ENCODE measurements around the gene PTPRT. TPM values are rescaled to one million over a fixed set of nuclear protein-coding genes. Genes with fewer than 3 reads are reported as not detected.

The PTPRT gene
- total RNA-seq, 1 experiment from 2014 or later = 0.13 TPM

DNA sequence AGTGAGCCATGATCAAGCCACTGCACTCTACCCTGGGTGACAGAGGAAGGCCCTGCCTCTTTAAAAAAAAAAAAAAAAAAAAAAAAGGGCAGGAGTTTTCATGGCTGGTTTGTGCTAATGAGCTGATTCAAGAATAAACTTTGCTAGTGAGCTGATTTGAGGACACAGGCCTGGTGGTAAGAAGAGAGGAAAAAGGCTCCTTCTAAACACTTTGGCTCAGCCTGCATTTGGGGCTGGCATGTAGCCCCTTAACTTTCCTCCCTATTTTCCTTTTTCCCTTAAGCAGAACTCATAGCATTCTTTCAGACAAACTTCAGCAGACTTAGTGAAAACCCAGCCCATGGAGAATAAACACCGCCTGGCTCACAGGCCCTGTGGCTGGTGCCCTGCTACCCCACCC lies 432.7 kb downstream of the PTPRT start:
- H2BK15ac ChIP-seq (ENCODE audit: low read depth, low read length) = no peak overlapping the region
- H3K23ac ChIP-seq (ENCODE audit: insufficient read length, low read depth, low read length) = no peak overlapping the region
- H3K9me3 ChIP-seq (ENCODE audit: control insufficient read depth, low read depth, low read length) = no peaks in the 10 kb centered on the region
- H4K20me1 ChIP-seq (ENCODE audit: control insufficient read depth, insufficient read depth, insufficient read length) = no peaks in the 10 kb centered on the region
- H3K27ac ChIP-seq (ENCODE audit: insufficient read length, low read depth, low read length) = no peak overlapping the region
- H2BK20ac ChIP-seq (ENCODE audit: low read depth, low read length, poor library complexity, severe bottlenecking) = no peak overlapping the region
- no CpG with 5 or more reads among the region's 1 CpG for WGBS (ENCODE audit: extremely low coverage, insufficient read length, low lambda C conversion rate)
- no peak for DNase-seq
- H3K79me2 ChIP-seq (ENCODE audit: insufficient read depth, low read length) = no peaks in the 10 kb centered on the region
- H4K91ac ChIP-seq (ENCODE audit: insufficient read length, low read depth, low read length) = no peak overlapping the region
- H3K56ac ChIP-seq (ENCODE audit: insufficient read length, low read depth, low read length) = no peak overlapping the region
- H2BK5ac ChIP-seq (ENCODE audit: insufficient read length, low read length) = no peak overlapping the region
- H3K27ac Mint-ChIP-seq = no peak overlapping the region
- H2AK5ac ChIP-seq (ENCODE audit: insufficient read length, low read length) = no peak overlapping the region
- H3K79me1 ChIP-seq (ENCODE audit: insufficient read depth, low read depth, low read length, poor library complexity, severe bottlenecking) = no peaks in the 10 kb centered on the region
- H2BK12ac ChIP-seq (ENCODE audit: insufficient read length, low read depth, low read length) = no peak overlapping the region
- H2AFZ ChIP-seq (ENCODE audit: low read length) = no peak overlapping the region
- no peak overlapping the region for H3K9ac ChIP-seq (ENCODE audit: extremely low read depth, insufficient read length, low read length)
- no peak overlapping the region for H3K14ac ChIP-seq (ENCODE audit: insufficient read depth, low read length)
- no peaks in the 10 kb centered on the region; the same call in 1 of the 2 replicates for H3K27me3 ChIP-seq (ENCODE audit: insufficient read depth, low read length)
- no peak overlapping the region for H4K5ac ChIP-seq (ENCODE audit: insufficient read length, low read depth, low read length)
- H3K4me3 Mint-ChIP-seq = no peak overlapping the region
- no peaks in the 10 kb centered on the region for H3K23me2 ChIP-seq (ENCODE audit: insufficient read length, low read depth, low read length, poor library complexity, severe bottlenecking)
- no peak overlapping the region for H3K4ac ChIP-seq (ENCODE audit: low read depth, low read length)
- H3K18ac ChIP-seq (ENCODE audit: insufficient read length, low read depth, low read length) = no peak overlapping the region
- no peak overlapping the region for H3T11ph ChIP-seq (ENCODE audit: low read length)
- H3K4me1 Mint-ChIP-seq = no peaks in the 10 kb centered on the region
- no peak overlapping the region for H3K4me2 ChIP-seq (ENCODE audit: insufficient read depth, insufficient read length, low read length)
- H4K8ac ChIP-seq (replicated peaks; ENCODE audit: insufficient read length, low read depth, low read length) = no peak overlapping the region
- no peaks in the 10 kb centered on the region for H3K4me1 ChIP-seq (ENCODE audit: insufficient read depth, low read length)
- no peak overlapping the region for H2BK120ac ChIP-seq (ENCODE audit: low read depth, low read length, poor library complexity, severe bottlenecking)
- H3K27me3 Mint-ChIP-seq (ENCODE audit: low read depth) = no peaks in the 10 kb centered on the region; the same call in none of the 2 replicates
- peaks cover 0 to 4% (median 0%) of the 10 kb centered on the region in 3 experiments; a peak in 1 of 7 replicates for H3K36me3 Mint-ChIP-seq (ENCODE audit: insufficient read depth in 1 of 3, low read depth in 3 of 3)
- TF ChIP-seq, protein P1, sequence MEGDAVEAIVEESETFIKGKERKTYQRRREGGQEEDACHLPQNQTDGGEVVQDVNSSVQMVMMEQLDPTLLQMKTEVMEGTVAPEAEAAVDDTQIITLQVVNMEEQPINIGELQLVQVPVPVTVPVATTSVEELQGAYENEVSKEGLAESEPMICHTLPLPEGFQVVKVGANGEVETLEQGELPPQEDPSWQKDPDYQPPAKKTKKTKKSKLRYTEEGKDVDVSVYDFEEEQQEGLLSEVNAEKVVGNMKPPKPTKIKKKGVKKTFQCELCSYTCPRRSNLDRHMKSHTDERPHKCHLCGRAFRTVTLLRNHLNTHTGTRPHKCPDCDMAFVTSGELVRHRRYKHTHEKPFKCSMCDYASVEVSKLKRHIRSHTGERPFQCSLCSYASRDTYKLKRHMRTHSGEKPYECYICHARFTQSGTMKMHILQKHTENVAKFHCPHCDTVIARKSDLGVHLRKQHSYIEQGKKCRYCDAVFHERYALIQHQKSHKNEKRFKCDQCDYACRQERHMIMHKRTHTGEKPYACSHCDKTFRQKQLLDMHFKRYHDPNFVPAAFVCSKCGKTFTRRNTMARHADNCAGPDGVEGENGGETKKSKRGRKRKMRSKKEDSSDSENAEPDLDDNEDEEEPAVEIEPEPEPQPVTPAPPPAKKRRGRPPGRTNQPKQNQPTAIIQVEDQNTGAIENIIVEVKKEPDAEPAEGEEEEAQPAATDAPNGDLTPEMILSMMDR (conservative IDR thresholded peaks at IDR 0.05) = no peak
- H3K9me3 Mint-ChIP-seq = peaks cover 0 to 6% of the 10 kb centered on the region in 2 experiments; a peak in 3 of 5 replicates
